HG02623 (cell line): ENCODE results near the gene BTRC.

ENCODE experiments used
- ATAC-seq: cut with Tn5 transposase; IDR thresholded peaks from one replicate; pipeline ENCODE4 v1.9.1; 2021; ENCODE audit warnings: moderate library complexity; ENCODE audit not compliant: unreplicated experiment

The BTRC gene

GRCh38 chr10:101564490-101564991 is 210.6 kb downstream of the BTRC start:
- no peak for ATAC-seq

GRCh38 chr10:101565370-101565900 is 211.5 kb downstream of the BTRC start:
- ATAC-seq, result no peak

GRCh38 chr10:101565936-101566332 is 212.0 kb downstream of the BTRC start:
- no peak for ATAC-seq

- ATAC-seq, result no peak
These were observed 212.6 kb downstream of the BTRC start for GRCh38 chr10:101566333-101567164.

- ATAC-seq, result no peak
These were observed 213.4 kb downstream of the BTRC start for GRCh38 chr10:101567165-101568006.

GRCh38 chr10:101568054-101568745 is 214.2 kb downstream of the BTRC start:
- no peak for ATAC-seq

GRCh38 chr10:101569323-101569621 is 215.3 kb downstream of the BTRC start:
- no peak for ATAC-seq

GRCh38 chr10:101569622-101570427 is 215.9 kb downstream of the BTRC start:
- ATAC-seq, result peak; percentile 50

GRCh38 chr10:101570428-101571270 is 216.7 kb downstream of the BTRC start:
- ATAC-seq, result no peak

GRCh38 chr10:101571271-101571925 is 217.4 kb downstream of the BTRC start:
- no peak for ATAC-seq

GRCh38 chr10:101572126-101572525 is 218.2 kb downstream of the BTRC start:
- no peak for ATAC-seq

GRCh38 chr10:101572785-101573184 is 218.8 kb downstream of the BTRC start:
- no peak for ATAC-seq

- no peak for ATAC-seq
These were observed 220.2 kb downstream of the BTRC start for GRCh38 chr10:101573885-101574753.

GRCh38 chr10:101575091-101575490 is 221.1 kb downstream of the BTRC start:
- no peak for ATAC-seq

GRCh38 chr10:101575580-101576210 is 221.7 kb downstream of the BTRC start:
- ATAC-seq, result no peak

- no peak for ATAC-seq
These were observed 222.4 kb downstream of the BTRC start for GRCh38 chr10:101576211-101576863.
